ENCODE results near the gene NEK9.
"Not testable (repeated sequence)": the region's sequence is repeated elsewhere in the genome, so short reads cannot be mapped to it uniquely, and the experiment has no call there.

NEK9 gene

GRCh38 chr14:75107186-75107585 is 19.7 kb downstream of the NEK9 start:
- DNase-seq (ENCODE audit: low spot score) = no peak

- DNase-seq (ENCODE audit: low spot score) = no peak
Measured at GRCh38 chr14:75101491-75101890, 25.4 kb downstream of the NEK9 start.

- DNase-seq (ENCODE audit: low spot score) = no peak
Measured at GRCh38 chr14:75098682-75099081, 28.2 kb downstream of the NEK9 start.

- no peak for DNase-seq (ENCODE audit: low spot score)
Measured at GRCh38 chr14:75098212-75098611, 28.6 kb downstream of the NEK9 start.

- no peak for DNase-seq (ENCODE audit: low spot score)
Measured at GRCh38 chr14:75096959-75097358, 29.9 kb downstream of the NEK9 start.

GRCh38 chr14:75095690-75096089 is 31.2 kb downstream of the NEK9 start:
- DNase-seq (ENCODE audit: low spot score) = no peak

- no peak for DNase-seq (ENCODE audit: low spot score)
Measured at GRCh38 chr14:75094896-75095295, 32.0 kb downstream of the NEK9 start.

GRCh38 chr14:75092698-75093097 is 34.1 kb downstream of the NEK9 start:
- DNase-seq (ENCODE audit: low spot score) = no peak

- DNase-seq (ENCODE audit: low spot score) = no peak
Measured at GRCh38 chr14:75091251-75091650, 35.6 kb downstream of the NEK9 start.

- DNase-seq (ENCODE audit: low spot score) = no peak
Measured at GRCh38 chr14:75090353-75090752, 36.5 kb downstream of the NEK9 start.

- peak; percentile 73 for DNase-seq (ENCODE audit: low spot score)
Measured at GRCh38 chr14:75088566-75089373, 38.1 kb downstream of the NEK9 start.

GRCh38 chr14:75088153-75088552 is 38.7 kb downstream of the NEK9 start:
- DNase-seq (ENCODE audit: low spot score) = no peak

- DNase-seq (ENCODE audit: low spot score) = no peak
Measured at GRCh38 chr14:75084513-75084912, 42.3 kb downstream of the NEK9 start.

GRCh38 chr14:75083271-75083670 is 43.6 kb downstream of the NEK9 start:
- DNase-seq (ENCODE audit: low spot score) = no peak

GRCh38 chr14:75081660-75082229 is 45.1 kb downstream of the NEK9 start:
- DNase-seq (ENCODE audit: low spot score) = no peak

- DNase-seq (ENCODE audit: low spot score) = no peak
Measured at GRCh38 chr14:75079521-75079920, 47.3 kb downstream of the NEK9 start.

- no peak for DNase-seq (ENCODE audit: low spot score)
Measured at GRCh38 chr14:75077794-75078193, 49.1 kb downstream of the NEK9 start.

GRCh38 chr14:75070383-75070782 is 56.5 kb downstream of the NEK9 start:
- DNase-seq (ENCODE audit: low spot score) = no peak

- DNase-seq (ENCODE audit: low spot score) = no peak
Measured at GRCh38 chr14:75069811-75070145, 57.1 kb downstream of the NEK9 start.

- peak; percentile 94 for DNase-seq (ENCODE audit: low spot score)
Measured at GRCh38 chr14:75069121-75069810, 57.6 kb downstream of the NEK9 start, which contains the start of gene ZC2HC1C. TSS of gene ZC2HC1C (plus strand) at chr14:75069641. CDS start at chr14:75070574, 933 bp downstream.

- DNase-seq (ENCODE audit: low spot score) = no peak
Measured at GRCh38 chr14:75068294-75069120, 58.3 kb downstream of the NEK9 start.

- DNase-seq (ENCODE audit: low spot score) = not testable (repeated sequence)
Measured at GRCh38 chr14:75067765-75068164, 59.1 kb downstream of the NEK9 start.

Data from Ammon's horn (tissue), 1 donor.